SK-N-SH treated with all-trans-retinoic acid at 6 μM for 48 hours (cell line): Measurements from ENCODE around the gene TEP1.

Source experiments
- CSDC2 ChIP-seq: fragments of 250-450 bp; sonication (Bioruptor Pico); IDR thresholded peaks from 2 replicates; pipeline ENCODE4 v1.5.0; 2020; ENCODE audit warnings: mild to moderate bottlenecking, moderate library complexity
- ISL1 ChIP-seq: fragments of 250-450 bp; sonication (Bioruptor Pico); IDR thresholded peaks from 2 replicates; pipeline ENCODE4 v2.1.2; 2022; ENCODE audit warnings: mild to moderate bottlenecking, moderate library complexity
- OSR1 ChIP-seq: fragments of 250-450 bp; sonication (Bioruptor Pico); IDR thresholded peaks from 2 replicates; pipeline ENCODE4 v1.8.0; 2022; ENCODE audit warnings: moderate library complexity, mild to moderate bottlenecking, inconsistent platforms
- PATZ1 ChIP-seq: fragments of 250-450 bp; sonication (Bioruptor Pico); IDR thresholded peaks from 2 replicates; pipeline ENCODE4 v1.8.0; 2020; ENCODE audit warnings: mild to moderate bottlenecking, moderate library complexity, borderline replicate concordance
- POU6F1 ChIP-seq: fragments of 250-450 bp; sonication (Bioruptor Pico); IDR thresholded peaks from 2 replicates; pipeline ENCODE4 v1.8.0; 2021; ENCODE audit warnings: low read depth, mild to moderate bottlenecking, moderate library complexity, borderline replicate concordance
- PPARA ChIP-seq: fragments of 250-450 bp; sonication (Bioruptor Pico); IDR thresholded peaks from 2 replicates; pipeline ENCODE4 v1.5.0; 2020; ENCODE audit warnings: mild to moderate bottlenecking, borderline replicate concordance
- RARB ChIP-seq: fragments of 250-450 bp; sonication (Bioruptor Pico); IDR thresholded peaks from 2 replicates; pipeline ENCODE4 v1.8.0; 2021; ENCODE audit warnings: mild to moderate bottlenecking, moderate library complexity
- SNAI2 ChIP-seq: fragments of 250-450 bp; sonication (Bioruptor Pico); IDR thresholded peaks from 2 replicates; pipeline ENCODE4 v1.5.0; 2020; ENCODE audit warnings: mild to moderate bottlenecking, moderate library complexity
- ZC3H10 ChIP-seq: fragments of 250-450 bp; sonication (Bioruptor Pico); IDR thresholded peaks from 2 replicates; pipeline ENCODE4 v1.5.1; 2021; ENCODE audit warnings: mild to moderate bottlenecking, moderate library complexity
- ZFP3 ChIP-seq: fragments of 250-450 bp; sonication (Bioruptor Pico); IDR thresholded peaks from 2 replicates; pipeline ENCODE4 v1.5.0; 2020; ENCODE audit warnings: mild to moderate bottlenecking, moderate library complexity
- TF ChIP-seq, protein P1 (sequence below): fragments of 250-450 bp; sonication (Bioruptor Pico); IDR thresholded peaks from 2 replicates; pipeline ENCODE4 v1.5.1; 2020; ENCODE audit warnings: low read depth, mild to moderate bottlenecking, moderate library complexity
- TF ChIP-seq, protein P2 (sequence below): fragments of 250-450 bp; sonication (Bioruptor Pico); IDR thresholded peaks from 2 replicates; pipeline ENCODE4 v1.5.0; 2020; ENCODE audit warnings: mild to moderate bottlenecking, moderate library complexity

DNA sequence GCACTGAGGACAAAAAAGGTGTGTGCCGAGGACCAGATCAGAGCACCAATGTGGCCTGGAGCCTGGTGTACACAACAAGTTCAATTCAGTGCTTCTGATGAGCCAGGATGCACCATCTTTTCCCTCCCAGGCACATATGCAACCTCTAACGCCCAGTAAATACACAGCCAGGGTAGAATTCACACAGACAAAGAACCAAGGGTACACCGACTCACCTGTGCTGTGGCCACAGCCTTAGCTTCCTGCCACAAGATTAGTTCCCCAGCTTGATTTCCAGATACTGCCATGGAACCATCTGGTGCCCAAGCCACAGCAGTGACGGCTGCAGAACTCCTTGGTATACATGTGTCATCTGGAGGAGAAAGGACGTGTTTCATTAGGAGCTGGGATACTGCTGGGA lies 40.5 kb downstream of the TEP1 start:
- TF ChIP-seq RARB, result no peak
- no peak for TF ChIP-seq ZC3H10 (CRISPR knock-in tag)
- TF ChIP-seq SNAI2 (CRISPR knock-in tag), result no peak
- no peak for TF ChIP-seq PATZ1 (CRISPR knock-in tag)
- TF ChIP-seq ZFP3 (CRISPR knock-in tag), result no peak
- TF ChIP-seq, protein P1, sequence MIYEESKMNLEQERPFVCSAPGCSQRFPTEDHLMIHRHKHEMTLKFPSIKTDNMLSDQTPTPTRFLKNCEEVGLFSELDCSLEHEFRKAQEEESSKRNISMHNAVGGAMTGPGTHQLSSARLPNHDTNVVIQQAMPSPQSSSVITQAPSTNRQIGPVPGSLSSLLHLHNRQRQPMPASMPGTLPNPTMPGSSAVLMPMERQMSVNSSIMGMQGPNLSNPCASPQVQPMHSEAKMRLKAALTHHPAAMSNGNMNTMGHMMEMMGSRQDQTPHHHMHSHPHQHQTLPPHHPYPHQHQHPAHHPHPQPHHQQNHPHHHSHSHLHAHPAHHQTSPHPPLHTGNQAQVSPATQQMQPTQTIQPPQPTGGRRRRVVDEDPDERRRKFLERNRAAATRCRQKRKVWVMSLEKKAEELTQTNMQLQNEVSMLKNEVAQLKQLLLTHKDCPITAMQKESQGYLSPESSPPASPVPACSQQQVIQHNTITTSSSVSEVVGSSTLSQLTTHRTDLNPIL (CRISPR knock-in tag), result no peak
- no peak for TF ChIP-seq PPARA (CRISPR knock-in tag)
- TF ChIP-seq CSDC2 (CRISPR knock-in tag), result no peak
- TF ChIP-seq, protein P2, sequence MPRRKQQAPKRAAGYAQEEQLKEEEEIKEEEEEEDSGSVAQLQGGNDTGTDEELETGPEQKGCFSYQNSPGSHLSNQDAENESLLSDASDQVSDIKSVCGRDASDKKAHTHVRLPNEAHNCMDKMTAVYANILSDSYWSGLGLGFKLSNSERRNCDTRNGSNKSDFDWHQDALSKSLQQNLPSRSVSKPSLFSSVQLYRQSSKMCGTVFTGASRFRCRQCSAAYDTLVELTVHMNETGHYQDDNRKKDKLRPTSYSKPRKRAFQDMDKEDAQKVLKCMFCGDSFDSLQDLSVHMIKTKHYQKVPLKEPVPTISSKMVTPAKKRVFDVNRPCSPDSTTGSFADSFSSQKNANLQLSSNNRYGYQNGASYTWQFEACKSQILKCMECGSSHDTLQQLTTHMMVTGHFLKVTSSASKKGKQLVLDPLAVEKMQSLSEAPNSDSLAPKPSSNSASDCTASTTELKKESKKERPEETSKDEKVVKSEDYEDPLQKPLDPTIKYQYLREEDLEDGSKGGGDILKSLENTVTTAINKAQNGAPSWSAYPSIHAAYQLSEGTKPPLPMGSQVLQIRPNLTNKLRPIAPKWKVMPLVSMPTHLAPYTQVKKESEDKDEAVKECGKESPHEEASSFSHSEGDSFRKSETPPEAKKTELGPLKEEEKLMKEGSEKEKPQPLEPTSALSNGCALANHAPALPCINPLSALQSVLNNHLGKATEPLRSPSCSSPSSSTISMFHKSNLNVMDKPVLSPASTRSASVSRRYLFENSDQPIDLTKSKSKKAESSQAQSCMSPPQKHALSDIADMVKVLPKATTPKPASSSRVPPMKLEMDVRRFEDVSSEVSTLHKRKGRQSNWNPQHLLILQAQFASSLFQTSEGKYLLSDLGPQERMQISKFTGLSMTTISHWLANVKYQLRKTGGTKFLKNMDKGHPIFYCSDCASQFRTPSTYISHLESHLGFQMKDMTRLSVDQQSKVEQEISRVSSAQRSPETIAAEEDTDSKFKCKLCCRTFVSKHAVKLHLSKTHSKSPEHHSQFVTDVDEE, result no peak
- TF ChIP-seq ISL1, result no peak
- no peak for TF ChIP-seq OSR1 (CRISPR knock-in tag)
- no peak for TF ChIP-seq POU6F1 (CRISPR knock-in tag)
